A549 (cell line): ENCODE data around the gene LRRC51. TPM values are rescaled to one million over a fixed set of nuclear protein-coding genes. Genes with fewer than 3 reads are reported as not detected.

ENCODE experiments used
- ATAC-seq, 2 experiments: fragments of 200-7000 bp in 1 of 2; fragments of >200 bp in 1 of 2; cut with Nextera tagmentation in 1 of 2; cut with Tn5 transposase in 1 of 2; 3 replicates each; pipeline versions ENCODE4 v1.8.0 to v1.9.1; 2018 to 2020; ENCODE audit warnings: mild to moderate bottlenecking in 1 of 2, moderate library complexity in 1 of 2
- CTCF ChIA-PET: fragments of 300-600 bp; sonication (Branson Sonifier 250); formaldehyde crosslinking; extraction: SDS; loops from one replicate; lab custom pipeline; 2021; ENCODE audit warnings: antibody characterized with exemption, inconsistent platforms; lab: Yijun Ruan, JAX
- POLR2A ChIA-PET: fragments of 350-600 bp; formaldehyde crosslinking; extraction: SDS; loops from one replicate; lab custom pipeline; 2021; ENCODE audit warnings: antibody characterized with exemption, inconsistent platforms; lab: Yijun Ruan, JAX
- DNase-seq, 2 experiments: peaks; one replicate each; pipeline versions ENCODE4 v3.0.0 to v3.0.0-alpha.2; 2011 to 2016; ENCODE audit warnings: low read depth in 1 of 2, low spot score in 1 of 2
- FAIRE-seq: peaks from 2 replicates; lab custom pipeline; 2011; peaks lifted over from hg19 to GRCh38; lab: Jason Lieb, UNC
- H3K27ac ChIP-seq, 2 experiments: fragments of >200 bp; sonication (Bioruptor Twin); formaldehyde crosslinking; 3 replicates each; pipeline ENCODE4 v1.5.1; 2016 to 2017
- H3K4me1 ChIP-seq: fragments of >200 bp; sonication (Bioruptor Twin); formaldehyde crosslinking; 3 replicates; pipeline ENCODE4 v1.6.1; 2016
- H3K4me2 ChIP-seq: fragments of >200 bp; sonication (Bioruptor Twin); formaldehyde crosslinking; 3 replicates; pipeline ENCODE4 v1.6.1; 2016
- H3K4me3 ChIP-seq: fragments of >200 bp; sonication (Bioruptor Twin); formaldehyde crosslinking; 3 replicates; pipeline ENCODE4 v1.5.1; 2016
- H3K9me3 ChIP-seq: fragments of >200 bp; sonication (Bioruptor Twin); formaldehyde crosslinking; 3 replicates; pipeline ENCODE4 v1.6.1; 2016
- EHMT2 ChIP-seq: fragments of 200-600 bp; sonication (generic); IDR thresholded peaks from 2 replicates; pipeline ENCODE4 v1.6.1; 2016; ENCODE audit warnings: antibody characterized with exemption, low read depth, mild to moderate bottlenecking, moderate library complexity
- ELK1 ChIP-seq: fragments of 150-350 bp; IDR thresholded peaks from 2 replicates; pipeline ENCODE4 v1.6.1; 2014; ENCODE audit warnings: low read depth, mild to moderate bottlenecking, low read length
- HES2 ChIP-seq: fragments of >200 bp; sonication (Bioruptor Twin); formaldehyde crosslinking; IDR thresholded peaks from 2 replicates; pipeline ENCODE4 v1.6.1; 2016
- HMGXB4 ChIP-seq: fragments of 250-450 bp; sonication (Bioruptor Pico); IDR thresholded peaks from 2 replicates; pipeline ENCODE4 v1.5.0; 2021; ENCODE audit warnings: mild to moderate bottlenecking, moderate library complexity, borderline replicate concordance
- HOXA7 ChIP-seq: fragments of 250-450 bp; sonication (Bioruptor Pico); IDR thresholded peaks from 2 replicates; pipeline ENCODE4 v1.5.0; 2020; ENCODE audit warnings: mild to moderate bottlenecking, moderate library complexity
- HOXB13 ChIP-seq: fragments of 250-450 bp; sonication (Bioruptor Pico); IDR thresholded peaks from 2 replicates; pipeline ENCODE4 v1.5.0; 2020; ENCODE audit warnings: low read depth, mild to moderate bottlenecking, moderate library complexity
- HOXB5 ChIP-seq: fragments of 250-450 bp; sonication (Bioruptor Pico); IDR thresholded peaks from 2 replicates; pipeline ENCODE4 v1.5.0; 2020; ENCODE audit warnings: mild to moderate bottlenecking, moderate library complexity
- JUNB ChIP-seq: fragments of >200 bp; sonication (Bioruptor Twin); formaldehyde crosslinking; IDR thresholded peaks from 2 replicates; pipeline ENCODE4 v1.6.1; 2016
- NR3C1 ChIP-seq: fragments of >200 bp; sonication (Bioruptor Twin); formaldehyde crosslinking; IDR thresholded peaks from 3 replicates; pipeline ENCODE4 v1.6.1; 2017
- PHF8 ChIP-seq: fragments of 200-600 bp; sonication (generic); IDR thresholded peaks from 2 replicates; pipeline ENCODE4 v1.6.1; 2016; ENCODE audit warnings: low read depth, mild to moderate bottlenecking, antibody characterized with exemption, moderate library complexity, borderline replicate concordance
- POLR2AphosphoS2 ChIP-seq: conservative IDR thresholded peaks from 2 replicates; pipeline ENCODE4 v1.6.1; 2012; ENCODE audit warnings: low read length, improper control_type of control experiment, inconsistent platforms
- REST ChIP-seq: fragments of 200-600 bp; sonication (generic); IDR thresholded peaks from 2 replicates; pipeline ENCODE4 v1.6.1; 2016; ENCODE audit warnings: antibody characterized with exemption, mild to moderate bottlenecking, moderate library complexity
- RFX5 ChIP-seq: fragments of 450-650 bp; IDR thresholded peaks from 2 replicates; pipeline ENCODE4 v1.7.1; 2014; ENCODE audit warnings: antibody characterized with exemption, mild to moderate bottlenecking, moderate library complexity
- SMC3 ChIP-seq: fragments of >200 bp; sonication (Bioruptor Twin); formaldehyde crosslinking; IDR thresholded peaks from 3 replicates; pipeline ENCODE4 v1.6.1; 2018; ENCODE audit warnings: inconsistent platforms
- WGBS: methylation state at CpG from one replicate; pipeline ENCODE4 v1.1.6; 2017; ENCODE audit errors: missing lambda C conversion rate; 5-methylcytosine and 5-hydroxymethylcytosine counted together
- polyA plus RNA-seq, 4 experiments: library from polyadenylated mRNA; depleted of rRNA in 3 of 4; stranded (reverse); fragments of >200 nt; fragmentation: RNase III in 1 of 4; extraction: RNeasy Plus Mini Kit Qiagen cat#74134 plus additional on column Dnase treatment in 1 of 4; gene quantifications; 2 replicates in 3 of 4; 3 replicates in 1 of 4; pipeline ENCODE4 v1.2.3, GENCODE V29; 2011 to 2017

LRRC51 gene
- polyA plus RNA-seq, 2 of the 4 experiments (the other 2 are of a cell fraction): 8.2 to 14.3 TPM

GRCh38 chr11:72048766-72049460 is 31.7 kb upstream of the LRRC51 start:
- FAIRE-seq: no peak
- DNase-seq: no peak
- H3K4me1 ChIP-seq: no peaks in the 10 kb centered on the region
- CTCF ChIA-PET: interaction anchor here (0.6 to 2.2 kb wide), 9 partner anchors 8 to 72 kb away, joined by 3 to 11 read pairs (median 3); no protein-coding TSS in a partner anchor
- no peak overlapping the region for H3K4me2 ChIP-seq
- TF ChIP-seq HOXB5 (CRISPR knock-in tag) (no peak), NR3C1 (no peak), PHF8 (no peak), HES2 (no peak), POLR2AphosphoS2 (no peak), JUNB (no peak), ELK1 (no peak), REST (no peak), HOXA7 (CRISPR knock-in tag) (no peak), SMC3 (no peak), EHMT2 (no peak)
- TF ChIP-seq, all 56 proteins: peak for 0
- H3K9me3 ChIP-seq: no peaks in the 10 kb centered on the region
- ATAC-seq: no peak
- H3K27ac ChIP-seq: no peak overlapping the region
- POLR2A ChIA-PET: interaction anchor here (0.7 kb wide), 1 partner anchor 20 kb away, joined by 3 read pairs; no protein-coding TSS in a partner anchor
- no peak overlapping the region for H3K4me3 ChIP-seq
- WGBS: 93% methylated on average over 3 of the region's 3 CpGs

DNA sequence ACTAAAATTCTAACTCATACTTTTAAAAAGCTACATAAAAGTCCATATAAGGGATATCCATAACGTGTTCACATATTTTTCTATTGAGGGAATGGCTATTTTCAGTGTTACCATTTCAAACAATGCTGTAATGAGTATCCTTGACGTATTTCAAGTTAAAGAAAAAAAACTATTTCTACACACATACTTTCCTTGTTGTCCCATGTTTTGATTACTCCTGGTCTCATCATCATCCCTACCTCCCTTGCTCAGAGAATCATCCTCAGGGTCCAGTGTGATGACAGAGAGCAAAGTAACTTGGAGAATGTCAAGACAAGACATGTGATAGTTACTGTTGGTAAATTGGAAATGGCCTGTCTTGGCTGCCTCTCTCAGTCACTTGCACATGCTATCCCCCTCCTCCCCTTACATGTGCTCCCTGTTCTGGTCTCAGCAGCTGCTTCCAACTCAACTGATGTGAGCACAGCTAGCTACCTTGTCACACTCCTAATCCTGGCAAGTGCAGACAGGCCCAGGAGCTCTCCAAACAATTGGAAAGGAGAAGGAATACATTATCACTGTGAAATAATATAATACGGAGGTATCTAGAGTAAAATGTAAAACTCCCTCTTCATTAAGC is 22.1 kb upstream of the LRRC51 start:
- DNase-seq (no peak), ATAC-seq (no peak; a peak in 1 of 6 replicates), FAIRE-seq (no peak)
- Histone ChIP-seq H3K4me2 (no peak overlapping the region), H3K27ac (no peak overlapping the region), H3K9me3 (no peaks in the 10 kb centered on the region), H3K4me3 (no peak overlapping the region), H3K4me1 (no peaks in the 10 kb centered on the region)
- CTCF ChIA-PET: interaction anchor here (0.6 to 3.6 kb wide), 6 partner anchors 8 to 1003 kb away, joined by 3 to 15 read pairs (median 7); no protein-coding TSS in a partner anchor
- WGBS: 87% methylated on average over 3 of the region's 3 CpGs
- TF ChIP-seq HOXB13 (CRISPR knock-in tag) (no peak), HES2 (no peak), RFX5 (no peak), HMGXB4 (CRISPR knock-in tag) (no peak), SMC3 (no peak)
- POLR2A ChIA-PET: no interaction called here
